Epithelial cell of prostate (primary cell): Measurements from ENCODE around the gene CTF1.
A peak's percentile ranks its signal among the peaks of the same experiment; 100 is the strongest.

Experiments
- DNase-seq: peaks from one replicate; pipeline ENCODE4 v3.0.0-alpha.2; 2011; ENCODE audit warnings: low read depth, low spot score
- H3K27ac ChIP-seq: fragments of 450-650 bp; 2 replicates; pipeline ENCODE4 v1.5.1; 2017; ENCODE audit warnings: mild to moderate bottlenecking

CTF1 gene

GRCh38 chr16:30903596-30903995 is 7.2 kb downstream of the CTF1 start:
- no peak for DNase-seq
- peak overlapping the region; percentile 26 for H3K27ac ChIP-seq

GRCh38 chr16:30904114-30904780 is 7.8 kb downstream of the CTF1 start:
- no peak overlapping the region for H3K27ac ChIP-seq
- no peak for DNase-seq

- H3K27ac ChIP-seq = no peak overlapping the region
- no peak for DNase-seq
These were observed 10.7 kb downstream of the CTF1 start for GRCh38 chr16:30907064-30907463.

- DNase-seq = no peak
- no peak overlapping the region for H3K27ac ChIP-seq
These were observed 14.1 kb downstream of the CTF1 start for GRCh38 chr16:30910427-30911029.

- no peak overlapping the region for H3K27ac ChIP-seq
- DNase-seq = no peak
These were observed 16.5 kb downstream of the CTF1 start for GRCh38 chr16:30912794-30913412.

GRCh38 chr16:30914830-30915229 is 18.4 kb downstream of the CTF1 start:
- DNase-seq = no peak

GRCh38 chr16:30918614-30919013 is 22.2 kb downstream of the CTF1 start:
- H3K27ac ChIP-seq = no peak overlapping the region
- DNase-seq = no peak

More at GRCh38 chr16:30914830-30915229, 18.4 kb downstream of the CTF1 start:
- no peak overlapping the region for H3K27ac ChIP-seq

- H3K27ac ChIP-seq = no peak overlapping the region
- DNase-seq = no peak
These were observed 24.5 kb downstream of the CTF1 start for GRCh38 chr16:30920891-30921290.

GRCh38 chr16:30921459-30921747 is 25.0 kb downstream of the CTF1 start:
- peak overlapping the region; percentile 90 for H3K27ac ChIP-seq
- no peak for DNase-seq

- H3K27ac ChIP-seq = peak overlapping the region; percentile 90
- DNase-seq = peak; percentile 60
These were observed 25.5 kb downstream of the CTF1 start for GRCh38 chr16:30921748-30922419.

- DNase-seq = peak; percentile 98
- H3K27ac ChIP-seq = peak overlapping the region; percentile 90
These were observed 26.1 kb downstream of the CTF1 start for GRCh38 chr16:30922420-30922959.

GRCh38 chr16:30922960-30923535 is 26.6 kb downstream of the CTF1 start:
- H3K27ac ChIP-seq = peak overlapping the region; percentile 90
- DNase-seq = peak; percentile 98

- DNase-seq = no peak
- H3K27ac ChIP-seq = peak within 1 kb of the TSS; percentile 90
These were observed 27.2 kb downstream of the CTF1 start, which contains the start of gene FBXL19 for GRCh38 chr16:30923554-30924075. TSS of gene FBXL19 (plus strand) at chr16:30923572. CDS start at chr16:30925755, 2,183 bp downstream.

GRCh38 chr16:30924076-30924912 is 27.9 kb downstream of the CTF1 start:
- DNase-seq = no peak
- peak overlapping the region; percentile 90 for H3K27ac ChIP-seq

GRCh38 chr16:30924913-30925631 is 28.7 kb downstream of the CTF1 start:
- no peak overlapping the region for H3K27ac ChIP-seq
- no peak for DNase-seq

- DNase-seq = no peak
These were observed 29.2 kb downstream of the CTF1 start for GRCh38 chr16:30925632-30925987.

GRCh38 chr16:30925995-30926811 is 29.8 kb downstream of the CTF1 start:
- H3K27ac ChIP-seq = no peak overlapping the region
- DNase-seq = no peak

More at GRCh38 chr16:30925632-30925987, 29.2 kb downstream of the CTF1 start:
- no peak overlapping the region for H3K27ac ChIP-seq
